ENCODE results near the gene SERPINE3.
A peak's percentile ranks its signal among the peaks of the same experiment; 100 is the strongest.

SERPINE3 gene

DNA sequence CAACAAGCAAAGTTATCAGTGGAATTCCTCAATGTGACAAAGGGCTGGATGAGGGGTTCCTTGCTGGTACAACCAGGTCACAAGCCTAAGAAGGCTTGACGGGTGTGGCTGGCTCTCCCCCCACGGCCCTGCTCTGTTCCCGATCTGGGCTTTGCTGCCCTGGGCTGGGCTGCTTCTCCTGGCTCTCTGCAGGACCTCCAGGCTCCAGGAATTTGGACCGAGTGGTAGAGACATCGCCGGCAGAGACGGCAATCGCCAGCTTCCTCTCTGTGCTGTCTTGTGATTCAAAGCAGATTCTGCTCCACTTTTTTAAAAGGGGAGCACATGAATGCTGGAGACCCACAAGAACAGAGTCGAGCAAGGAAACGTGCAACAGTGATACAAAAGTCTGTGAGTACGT is at the start of gene SERPINE3:
Gene SERPINE3, plus strand, starts transcription at position 338 of the 400 bp plus-strand sequence. CDS start 1,401 bp downstream, outside the sequence.
- DNase-seq (ENCODE audit: low spot score), result no peak

- peak; percentile 19 for DNase-seq (ENCODE audit: low spot score)
Measured at GRCh38 chr13:51291341-51291740, 48.1 kb upstream of the SERPINE3 start.

DNA sequence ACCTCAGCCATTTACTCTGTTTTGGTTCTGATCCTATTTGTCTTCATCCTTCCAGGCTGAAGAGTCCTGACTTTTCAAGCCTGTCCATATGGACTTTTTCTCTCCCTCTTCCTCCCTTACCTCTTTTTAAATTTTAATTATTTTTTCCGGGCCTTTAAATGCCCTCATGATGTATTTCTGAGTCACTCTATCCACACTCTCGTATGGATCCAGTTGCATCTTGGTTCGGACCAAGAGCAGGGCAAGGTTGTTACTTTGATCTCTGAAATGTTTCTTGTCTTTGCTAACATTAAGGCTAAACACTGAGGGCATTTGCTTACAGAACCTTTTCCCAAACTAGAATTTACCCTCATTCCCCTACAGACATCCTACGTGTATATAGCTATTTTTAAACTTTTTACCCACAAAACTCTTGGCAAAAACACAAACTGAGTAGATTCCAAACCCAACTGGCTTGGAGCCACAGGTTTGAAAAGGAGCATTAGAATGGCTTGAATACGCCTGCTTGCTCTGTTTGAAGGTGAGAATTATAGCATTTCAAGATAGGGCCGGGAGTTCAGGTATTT is 47.4 kb upstream of the SERPINE3 start:
- no peak for DNase-seq (ENCODE audit: low spot score)

GRCh38 chr13:51297556-51297955 is 41.9 kb upstream of the SERPINE3 start:
- no peak for DNase-seq (ENCODE audit: low spot score)

- no peak for DNase-seq (ENCODE audit: low spot score)
Measured at GRCh38 chr13:51298812-51299211, 40.7 kb upstream of the SERPINE3 start.

DNA sequence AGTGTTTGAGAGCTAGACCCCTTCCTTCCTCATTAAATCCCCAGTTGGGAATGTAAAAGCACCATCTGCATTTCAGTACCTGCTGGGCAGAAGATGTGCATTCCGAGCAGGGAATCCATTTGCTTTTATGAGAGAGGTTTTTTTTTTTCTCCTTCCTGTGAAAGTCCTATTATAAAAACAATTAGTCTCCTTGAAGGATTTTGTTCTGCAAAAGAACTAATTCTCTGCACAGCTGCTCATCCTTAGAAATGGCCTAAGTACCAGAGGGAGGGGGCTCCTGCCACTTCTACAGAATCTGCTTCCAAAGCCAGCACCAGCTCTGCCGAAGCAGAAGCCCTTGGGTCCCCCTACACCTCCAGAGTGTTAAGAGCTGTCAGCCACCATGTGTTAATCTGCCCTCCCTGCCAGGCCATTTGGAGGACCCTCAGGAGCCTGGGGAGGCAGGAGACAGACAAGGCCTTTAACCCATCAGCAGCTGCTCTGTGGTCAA is 36.4 kb upstream of the SERPINE3 start:
- DNase-seq (ENCODE audit: low spot score), result no peak

DNA sequence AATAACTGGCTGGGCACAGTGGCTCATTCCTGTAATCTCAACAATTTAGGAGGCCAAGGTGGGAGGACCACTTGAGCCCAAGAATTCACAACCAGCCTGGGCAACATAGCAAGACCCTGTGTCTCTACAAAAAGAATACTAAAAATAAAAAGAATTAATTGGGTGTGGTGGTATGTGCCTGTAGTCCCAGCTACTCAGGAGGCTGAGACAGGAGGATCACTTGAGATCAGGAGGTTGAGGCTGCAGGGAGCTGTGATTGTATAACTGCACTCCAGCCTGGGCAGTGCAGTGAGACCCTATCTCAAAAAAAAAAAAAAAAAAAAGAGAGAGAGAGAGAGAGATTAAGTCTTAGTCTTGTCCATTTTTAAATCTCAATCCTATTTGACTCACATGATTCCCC is 35.6 kb upstream of the SERPINE3 start:
- DNase-seq (ENCODE audit: low spot score), result no peak

- no peak for DNase-seq (ENCODE audit: low spot score)
Measured at GRCh38 chr13:51305271-51305967, 34.1 kb upstream of the SERPINE3 start.

GRCh38 chr13:51308781-51309180 is 30.7 kb upstream of the SERPINE3 start:
- no peak for DNase-seq (ENCODE audit: low spot score)

- no peak for DNase-seq (ENCODE audit: low spot score)
Measured at GRCh38 chr13:51311231-51311630, 28.3 kb upstream of the SERPINE3 start.

GRCh38 chr13:51311957-51312520 is 27.5 kb upstream of the SERPINE3 start:
- peak; percentile 73 for DNase-seq (ENCODE audit: low spot score)

DNA sequence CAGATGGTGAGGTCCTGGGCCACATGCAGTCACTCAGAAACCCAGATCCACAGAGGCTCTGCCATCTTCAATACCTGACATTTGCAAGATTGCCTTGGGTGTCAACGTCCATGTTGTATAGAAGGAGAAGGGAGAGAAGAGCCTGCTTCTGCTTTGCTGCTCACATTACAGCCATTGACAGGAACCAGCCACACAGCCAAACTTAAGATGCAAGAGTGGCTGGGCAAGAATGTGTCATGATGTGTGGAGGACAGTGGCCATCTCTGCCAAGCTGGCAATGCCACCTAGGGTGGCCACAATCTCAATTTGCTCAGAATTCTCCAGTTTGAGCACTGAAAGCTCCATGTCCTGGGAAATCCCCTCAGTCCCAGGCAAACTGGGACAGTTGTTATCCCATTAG is 25.9 kb upstream of the SERPINE3 start:
- DNase-seq (ENCODE audit: low spot score), result no peak

- DNase-seq (ENCODE audit: low spot score), result no peak
Measured at GRCh38 chr13:51317262-51317661, 22.2 kb upstream of the SERPINE3 start.

DNA sequence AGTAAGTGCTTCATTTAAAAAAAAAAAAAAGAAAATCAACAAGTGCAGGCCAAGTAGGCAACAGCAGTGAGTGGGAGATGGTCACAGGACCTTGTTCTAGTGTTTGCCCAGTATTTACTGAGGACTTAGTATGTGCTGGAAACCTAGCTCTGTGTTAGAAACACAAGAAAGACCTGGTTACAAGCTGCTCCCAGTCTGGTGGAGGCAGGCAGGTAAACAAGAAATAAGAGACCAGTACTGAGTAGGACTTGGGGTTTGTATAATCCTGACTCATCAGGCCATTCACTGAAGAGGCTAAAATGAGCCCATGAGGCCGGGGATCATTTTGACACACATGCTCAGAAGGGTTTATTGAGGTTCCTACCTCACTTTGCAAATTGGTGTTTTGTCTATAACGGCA is 21.5 kb upstream of the SERPINE3 start:
- no peak for DNase-seq (ENCODE audit: low spot score)

DNA sequence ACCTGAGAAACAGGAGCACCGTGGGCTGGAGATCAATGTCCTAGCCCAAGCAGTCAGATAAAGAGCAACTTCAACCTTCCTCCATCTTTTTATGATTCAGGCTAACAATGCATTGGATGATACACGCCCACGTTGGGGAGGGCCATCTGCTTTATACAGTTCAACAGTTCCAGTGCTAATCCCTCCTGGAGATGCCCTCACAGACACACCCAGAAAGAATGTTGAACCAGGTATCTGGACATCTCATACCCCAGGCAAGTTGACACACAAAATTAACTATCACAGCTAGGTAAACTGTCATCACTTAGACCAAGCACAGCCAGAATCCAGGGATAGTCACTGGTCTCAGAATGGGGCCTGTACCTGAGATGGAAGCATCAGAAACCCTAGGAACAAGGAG is 20.6 kb upstream of the SERPINE3 start:
- no peak for DNase-seq (ENCODE audit: low spot score)

GRCh38 chr13:51321836-51322235 is 17.7 kb upstream of the SERPINE3 start:
- no peak for DNase-seq (ENCODE audit: low spot score)

DNA sequence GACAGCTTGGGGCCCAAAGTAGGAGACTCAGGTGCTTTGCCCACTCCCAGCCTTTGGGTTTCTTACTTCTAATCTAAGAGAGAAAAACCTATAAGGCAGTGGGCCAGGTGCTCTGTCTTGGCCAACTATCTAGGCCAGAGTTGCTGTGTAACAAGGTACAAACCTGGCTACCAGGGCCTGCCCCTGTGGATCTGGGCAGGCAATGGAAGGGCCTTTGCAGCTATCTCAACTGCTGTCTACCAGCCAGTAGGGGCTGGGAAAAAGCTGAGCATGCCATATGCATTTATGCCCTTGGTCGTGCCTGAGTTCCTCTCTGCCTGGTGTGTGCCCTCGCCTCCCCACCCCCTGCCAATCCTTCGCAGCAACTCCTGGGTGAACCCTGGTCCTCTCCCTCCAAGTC is 16.7 kb upstream of the SERPINE3 start:
- no peak for DNase-seq (ENCODE audit: low spot score)

DNA sequence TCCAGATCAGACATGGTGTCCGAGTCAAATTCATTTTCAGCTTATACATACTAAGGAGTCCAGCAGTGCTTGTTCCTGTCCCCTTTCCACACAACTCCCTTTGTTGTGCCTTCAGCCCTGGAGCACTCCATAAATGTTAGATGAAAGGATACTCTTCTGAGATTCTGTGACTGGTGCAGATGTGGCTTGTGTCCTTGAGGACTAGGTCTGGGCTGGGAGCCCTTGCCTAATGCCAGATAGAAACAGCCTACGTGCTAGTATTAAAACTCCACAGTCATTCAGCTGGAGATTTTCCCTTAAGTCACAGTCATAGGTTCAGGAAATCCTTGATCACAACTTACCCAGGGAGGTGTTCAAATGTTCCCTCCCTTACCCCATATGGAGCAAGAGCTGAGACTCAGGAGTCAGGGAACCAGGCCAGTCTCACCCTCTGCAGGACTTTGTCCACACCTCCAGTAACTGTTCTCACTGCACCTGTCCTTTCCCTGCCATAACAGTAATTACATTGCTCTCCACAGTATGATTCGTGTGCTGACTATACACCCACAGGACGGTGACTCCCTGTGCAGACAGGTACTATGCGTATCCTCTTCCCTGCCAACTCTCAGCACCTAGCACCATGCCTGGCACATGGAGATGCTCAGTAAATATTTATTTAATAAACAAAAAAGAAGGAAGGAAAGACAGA is 15.5 kb upstream of the SERPINE3 start:
- DNase-seq (ENCODE audit: low spot score), result peak; percentile 44

- peak; percentile 80 for DNase-seq (ENCODE audit: low spot score)
Measured at GRCh38 chr13:51324714-51325420, 14.6 kb upstream of the SERPINE3 start.

GRCh38 chr13:51325837-51326236 is 13.7 kb upstream of the SERPINE3 start:
- DNase-seq (ENCODE audit: low spot score), result peak; percentile 20

GRCh38 chr13:51326777-51327176 is 12.7 kb upstream of the SERPINE3 start:
- DNase-seq (ENCODE audit: low spot score), result no peak

DNA sequence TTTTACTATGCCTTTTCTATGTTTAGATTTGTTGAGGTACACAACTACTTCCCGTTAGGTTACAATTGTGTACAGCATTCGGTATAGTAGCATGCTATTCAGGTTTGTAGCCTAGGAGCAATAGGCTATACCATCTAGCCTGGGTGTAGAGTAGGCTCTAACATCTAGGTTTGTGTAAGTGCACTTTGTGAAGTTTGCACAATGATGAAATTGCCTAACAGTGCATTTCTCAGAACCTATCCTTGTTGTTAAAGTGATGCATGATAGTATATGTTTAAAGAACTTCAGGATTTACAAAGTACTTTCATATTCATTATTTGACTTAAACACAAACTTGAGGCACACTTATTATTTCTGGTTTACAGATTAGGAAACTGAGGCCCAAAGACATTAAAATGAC is 11.5 kb upstream of the SERPINE3 start:
- DNase-seq (ENCODE audit: low spot score), result no peak
